HepG2 (cell line): ENCODE measurements around the gene CDT1.

ENCODE experiments used
- EZH2 ChIP-seq: conservative IDR thresholded peaks from 2 replicates; pipeline ENCODE4 v1.6.1; 2012; ENCODE audit warnings: mild to moderate bottlenecking, low read depth, low read length, moderate library complexity
- MTA1 ChIP-seq: sonication (generic); formaldehyde crosslinking; IDR thresholded peaks from 2 replicates; pipeline ENCODE4 v1.4.0; 2020; ENCODE audit warnings: missing genetic modification reagents, mild to moderate bottlenecking, borderline replicate concordance
- POLR2A ChIP-seq, 2 experiments: IDR thresholded peaks; 2 replicates each; pipeline ENCODE4 v1.6.1; 2011; ENCODE audit warnings: low read depth in 2 of 2, low read length in 2 of 2, mild to moderate bottlenecking in 1 of 2, moderate library complexity in 1 of 2; ENCODE audit not compliant: insufficient read depth in 1 of 2
- RAD21 ChIP-seq: fragments of 450-650 bp; formaldehyde crosslinking; IDR thresholded peaks from 2 replicates; pipeline ENCODE4 v1.5.0; 2020; ENCODE audit warnings: mild to moderate bottlenecking
- SMC3 ChIP-seq: IDR thresholded peaks from 2 replicates; pipeline ENCODE4 v1.6.1; 2011; ENCODE audit warnings: low read length, improper control_type of control experiment

- TF ChIP-seq RAD21 (no peak), EZH2 (no peak), POLR2A (IDR thresholded peaks at IDR 0.05; ENCODE audit: insufficient read depth in 1 of 2, low read depth in 2 of 2, low read length in 2 of 2) (no peak), SMC3 (no peak), MTA1 (CRISPR knock-in tag) (no peak)
Measured at GRCh38 chr16:88774544-88775393, 28.8 kb upstream of the CDT1 start.
